ENCODE measurements around the gene UQCR10.

GRCh38 chr22:29788339-29789279, 21.4 kb downstream of the UQCR10 start:
- TF ChIP-seq RFX5 (IDR thresholded peaks at IDR 0.05) = no peak
- no peak for TF ChIP-seq GATA3 (IDR thresholded peaks at IDR 0.05; ENCODE audit: borderline replicate concordance)
- no peak for TF ChIP-seq CTCF (IDR thresholded peaks at IDR 0.05)
- no peak for TF ChIP-seq POLR2A (IDR thresholded peaks at IDR 0.05; ENCODE audit: low read length)
- TF ChIP-seq MYC (IDR thresholded peaks at IDR 0.05; ENCODE audit: borderline replicate concordance, low read length) = no peak
